Inferior parietal cortex (tissue), 1 donor: ENCODE data around the gene C11orf91.
A peak's percentile ranks its signal among the peaks of the same experiment; 100 is the strongest.
"Not testable (repeated sequence)": the region's sequence is repeated elsewhere in the genome, so short reads cannot be mapped to it uniquely, and the experiment has no call there.

Experiments
- DNase-seq: peaks from one replicate; pipeline ENCODE4 v3.0.0-alpha.2; 2016; ENCODE audit errors: extremely low spot score

The C11orf91 gene

GRCh38 chr11:33700502-33701271, at the start of gene C11orf91:
Gene C11orf91 (minus strand): TSS chr11:33700826. CDS start chr11:33700740, 86 bp downstream.
- peak; percentile 83 for DNase-seq

GRCh38 chr11:33747979-33748378, 47.4 kb upstream of the C11orf91 start:
- DNase-seq: no peak

- no peak for DNase-seq
These were observed 42.7 kb upstream of the C11orf91 start for GRCh38 chr11:33743291-33743690.

- DNase-seq: no peak
These were observed 41.7 kb upstream of the C11orf91 start for GRCh38 chr11:33742249-33742851.

- no peak for DNase-seq
These were observed 41.2 kb upstream of the C11orf91 start for GRCh38 chr11:33741806-33742205.

GRCh38 chr11:33737362-33737821, 36.8 kb upstream of the C11orf91 start:
- DNase-seq: no peak

- peak; percentile 79 for DNase-seq
These were observed 35.7 kb upstream of the C11orf91 start, which contains the start of gene CD59 for GRCh38 chr11:33736148-33736812. Gene CD59 (minus strand): TSS chr11:33736423. CDS start chr11:33722445, 13,978 bp downstream.

GRCh38 chr11:33735271-33736147, 34.9 kb upstream of the C11orf91 start:
- DNase-seq: no peak

GRCh38 chr11:33734441-33735270, 34.0 kb upstream of the C11orf91 start:
- DNase-seq: no peak

- no peak for DNase-seq
These were observed 33.4 kb upstream of the C11orf91 start for GRCh38 chr11:33733980-33734379.

- no peak for DNase-seq
These were observed 31.3 kb upstream of the C11orf91 start for GRCh38 chr11:33731723-33732531.

- DNase-seq: no peak
These were observed 30.1 kb upstream of the C11orf91 start for GRCh38 chr11:33730716-33731115.

GRCh38 chr11:33729072-33729664, 28.5 kb upstream of the C11orf91 start:
- not testable (repeated sequence) for DNase-seq

- not testable (repeated sequence) for DNase-seq
These were observed 26.9 kb upstream of the C11orf91 start for GRCh38 chr11:33727539-33727938.

GRCh38 chr11:33725496-33725895, 24.9 kb upstream of the C11orf91 start:
- no peak for DNase-seq

GRCh38 chr11:33724644-33725035, 24.0 kb upstream of the C11orf91 start:
- DNase-seq: no peak

- DNase-seq: no peak
These were observed 22.7 kb upstream of the C11orf91 start for GRCh38 chr11:33723238-33723881.

- DNase-seq: no peak
These were observed 22.1 kb upstream of the C11orf91 start for GRCh38 chr11:33722590-33723234.
